Forelimb muscle (tissue), 1 donor: ENCODE measurements around the gene ECE1. TPM values are rescaled to one million over a fixed set of nuclear protein-coding genes. Genes with fewer than 3 reads are reported as not detected.
"Not testable (repeated sequence)": the region's sequence is repeated elsewhere in the genome, so short reads cannot be mapped to it uniquely, and the experiment has no call there.

ENCODE experiments used
- DNase-seq: peaks from one replicate; pipeline ENCODE4 v3.0.0-alpha.2; 2013; ENCODE audit warnings: low read depth
- polyA plus RNA-seq: library from polyadenylated mRNA; unstranded; fragments of 120-200 nt; gene quantifications from one replicate; pipeline ENCODE4 v1.2.1, GENCODE V29; 2013; ENCODE audit not compliant: insufficient read length

ECE1 gene
- polyA plus RNA-seq, 1 donor: 29.1 TPM

DNA sequence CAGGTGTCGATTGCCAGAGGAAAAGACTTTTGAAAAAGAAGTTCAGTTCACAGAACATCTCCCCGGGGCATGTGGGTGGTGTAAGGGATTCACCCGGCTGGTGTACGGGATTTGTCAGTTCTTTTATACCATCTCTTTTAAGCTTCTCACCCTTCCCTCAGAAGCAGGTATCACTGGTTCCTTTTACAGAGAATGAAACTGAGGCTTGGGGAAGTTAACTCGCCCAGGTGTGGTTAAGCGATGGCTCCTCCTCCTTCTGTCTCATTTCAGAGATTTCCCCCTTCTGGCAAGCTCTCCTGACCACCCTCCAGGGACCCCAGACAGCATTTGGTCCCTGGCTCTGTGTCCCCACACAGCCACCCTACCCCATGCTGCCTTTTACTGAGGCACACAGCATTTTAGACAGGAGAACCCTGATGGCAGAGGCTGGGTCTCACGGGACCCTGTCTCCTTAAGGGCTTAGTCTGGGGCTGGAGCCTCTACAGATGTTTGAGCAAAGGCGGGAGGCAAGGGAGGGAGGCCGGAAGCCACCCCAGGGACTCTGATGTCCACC is 2.8 kb upstream of the ECE1 start:
- no peak for DNase-seq

DNA sequence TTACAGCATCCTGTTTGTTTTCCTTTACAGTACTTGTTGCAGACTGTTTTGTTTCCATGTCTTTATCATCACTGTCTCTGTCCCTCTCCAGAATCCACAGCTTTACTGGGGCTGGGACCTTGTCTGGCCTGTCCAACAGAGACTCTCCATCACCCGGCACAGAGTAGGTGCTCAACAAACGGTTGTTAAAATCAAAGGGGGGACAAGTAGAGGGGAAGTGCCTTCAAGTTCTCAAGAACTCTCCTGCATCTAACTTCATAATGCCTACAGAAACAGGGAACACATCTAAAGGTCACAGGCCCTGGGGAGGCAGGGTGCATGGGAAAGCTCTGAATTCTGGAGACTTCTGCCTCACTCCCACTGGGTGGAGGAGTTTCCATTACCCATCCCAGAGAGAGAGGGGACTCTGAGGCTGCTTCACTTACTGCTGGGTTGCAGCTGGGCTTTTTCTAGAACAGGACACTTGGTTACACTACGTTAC is 2.3 kb upstream of the ECE1 start:
- no peak for DNase-seq

DNA sequence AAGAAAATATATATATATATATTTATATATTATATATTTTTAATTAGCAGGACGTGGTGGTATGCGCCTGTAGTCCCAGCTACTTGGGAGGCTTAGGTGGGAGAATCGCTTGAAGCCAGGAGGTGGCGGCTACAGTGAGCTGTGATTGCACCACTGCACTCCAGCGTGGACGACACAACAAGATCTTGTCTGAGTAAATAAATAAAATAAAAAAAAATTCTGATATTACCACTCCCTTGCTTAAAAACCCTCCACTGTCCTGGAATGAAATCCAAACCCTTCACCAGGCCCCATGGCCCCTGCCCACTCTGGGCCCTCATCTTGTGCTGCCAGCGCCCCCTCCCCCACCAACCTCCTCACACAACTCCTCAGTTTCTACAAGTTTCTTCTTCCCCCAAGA is 1.7 kb upstream of the ECE1 start:
- no peak for DNase-seq

DNA sequence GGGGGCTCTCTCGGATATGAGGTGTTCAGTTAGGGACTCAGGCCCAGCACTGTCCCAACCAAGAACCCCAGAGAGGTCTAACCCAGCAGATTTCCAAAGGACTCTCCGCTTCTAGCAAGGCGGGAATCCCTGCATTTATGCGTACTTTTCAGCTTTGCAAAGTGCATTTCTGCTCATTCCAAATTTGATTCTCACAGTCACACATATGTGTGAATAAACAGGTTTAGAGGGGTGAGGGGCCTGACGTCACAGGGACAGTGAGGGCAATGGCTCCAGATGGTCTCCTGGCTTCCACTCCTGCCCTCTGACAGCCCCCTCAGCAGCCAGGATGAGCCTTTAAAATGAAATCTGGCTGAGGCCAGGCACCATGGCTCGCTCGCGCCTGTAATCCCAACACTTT is 921 bp upstream of the ECE1 start:
- DNase-seq: no peak

DNA sequence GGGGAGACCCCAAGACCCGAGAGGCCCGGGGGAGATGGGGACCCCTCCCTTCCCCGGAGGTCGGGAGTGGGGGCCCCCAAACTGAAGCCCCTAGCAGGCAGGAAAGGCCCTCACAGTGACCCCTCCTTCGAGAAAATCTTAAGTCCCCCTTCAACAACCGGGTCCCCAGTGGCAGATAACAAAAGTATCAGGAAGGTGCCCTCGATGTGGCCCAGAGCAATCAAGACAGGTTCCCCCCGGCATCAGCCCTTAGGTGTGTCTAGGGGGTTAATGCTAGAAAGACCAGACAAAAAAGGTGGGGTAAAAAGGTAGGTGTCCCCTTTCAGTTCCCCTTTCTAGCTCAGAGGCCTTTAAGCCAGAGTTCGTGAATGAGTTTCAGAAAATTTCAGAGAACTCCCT is 282 bp upstream of the ECE1 start:
- no peak for DNase-seq

DNA sequence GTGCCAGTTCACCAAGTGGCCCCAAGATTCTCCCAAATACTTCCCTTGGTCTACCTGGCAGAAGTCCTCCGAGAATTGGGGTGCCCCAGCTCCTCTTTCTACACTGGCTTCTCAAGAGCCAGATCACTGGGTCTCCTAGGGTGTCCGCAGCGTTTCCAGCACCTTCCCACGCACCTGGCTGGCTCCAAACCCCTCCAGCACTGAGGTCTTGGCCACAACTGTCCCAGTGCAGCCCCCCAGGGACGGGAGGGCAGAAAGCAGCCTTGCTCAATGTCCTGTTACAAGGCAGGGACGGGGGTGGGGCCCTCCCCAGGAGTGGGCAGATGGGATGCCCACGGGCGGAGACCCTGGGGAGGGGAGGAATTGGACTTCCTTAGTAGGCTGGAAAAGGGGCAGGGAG is 1.1 kb downstream of the ECE1 start:
- no peak for DNase-seq

DNA sequence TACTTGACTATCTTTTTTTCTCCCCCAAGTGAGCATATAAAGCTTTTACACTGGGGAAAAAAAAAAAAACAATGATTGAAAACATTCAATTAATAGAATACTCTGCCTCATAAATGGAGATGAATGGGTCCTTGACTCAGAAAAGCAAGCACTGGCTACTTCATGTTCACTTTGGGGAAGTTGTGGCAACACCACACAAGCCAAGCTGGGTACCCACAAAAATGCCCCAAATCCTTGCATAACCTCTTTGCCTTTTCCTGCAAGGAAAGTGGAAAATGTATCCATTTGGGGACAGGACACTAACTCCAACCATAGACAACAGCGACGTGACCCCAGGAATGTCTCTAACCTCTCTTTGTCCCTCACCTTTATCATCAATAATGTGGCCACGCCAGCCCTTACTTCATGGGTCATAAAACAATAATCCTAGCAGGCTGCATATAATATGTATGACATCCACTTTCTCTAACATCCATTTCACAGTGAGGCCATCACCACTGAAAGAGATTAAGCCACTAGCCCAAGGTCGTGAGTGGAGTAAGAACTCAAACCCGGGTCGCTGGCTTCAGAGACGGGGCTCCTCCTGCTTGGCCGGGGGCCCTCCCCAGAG is 2.3 kb downstream of the ECE1 start:
- no peak for DNase-seq

DNA sequence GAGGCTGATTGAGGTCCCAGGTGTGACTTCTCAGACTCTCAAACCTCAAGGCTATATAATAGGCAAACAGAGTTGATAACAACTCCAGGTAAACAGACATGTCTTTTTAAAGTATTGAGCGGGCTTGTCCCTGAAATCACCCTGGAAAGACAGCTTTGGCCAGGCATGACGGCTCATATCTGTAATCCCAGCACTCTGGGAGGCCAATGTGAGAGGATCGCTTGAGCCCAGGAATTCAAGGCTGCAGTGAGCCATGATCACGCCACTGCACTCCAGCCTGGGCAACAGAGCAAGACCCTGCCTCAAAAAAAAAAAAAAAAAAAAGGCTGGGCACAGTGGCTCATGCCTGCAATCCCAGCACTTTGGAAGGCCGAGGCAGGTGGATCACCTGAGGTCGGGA is 4.9 kb downstream of the ECE1 start:
- DNase-seq: not testable (repeated sequence)

DNA sequence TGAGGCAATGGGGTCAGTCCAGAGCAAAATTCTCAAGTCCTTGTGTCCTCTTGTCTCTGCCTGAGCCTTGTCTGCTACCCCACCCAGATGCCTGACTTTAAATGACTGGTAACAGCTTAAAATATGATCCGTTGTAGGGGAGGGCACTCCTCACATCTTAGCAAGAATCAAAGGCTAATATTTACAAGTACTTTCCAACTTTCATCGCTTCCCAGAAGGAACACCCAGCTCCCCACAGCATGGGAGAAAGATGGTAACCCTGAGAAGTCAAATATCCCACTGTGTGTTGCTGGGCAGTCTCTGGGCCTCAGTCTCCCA is 5.2 kb downstream of the ECE1 start:
- no peak for DNase-seq

DNA sequence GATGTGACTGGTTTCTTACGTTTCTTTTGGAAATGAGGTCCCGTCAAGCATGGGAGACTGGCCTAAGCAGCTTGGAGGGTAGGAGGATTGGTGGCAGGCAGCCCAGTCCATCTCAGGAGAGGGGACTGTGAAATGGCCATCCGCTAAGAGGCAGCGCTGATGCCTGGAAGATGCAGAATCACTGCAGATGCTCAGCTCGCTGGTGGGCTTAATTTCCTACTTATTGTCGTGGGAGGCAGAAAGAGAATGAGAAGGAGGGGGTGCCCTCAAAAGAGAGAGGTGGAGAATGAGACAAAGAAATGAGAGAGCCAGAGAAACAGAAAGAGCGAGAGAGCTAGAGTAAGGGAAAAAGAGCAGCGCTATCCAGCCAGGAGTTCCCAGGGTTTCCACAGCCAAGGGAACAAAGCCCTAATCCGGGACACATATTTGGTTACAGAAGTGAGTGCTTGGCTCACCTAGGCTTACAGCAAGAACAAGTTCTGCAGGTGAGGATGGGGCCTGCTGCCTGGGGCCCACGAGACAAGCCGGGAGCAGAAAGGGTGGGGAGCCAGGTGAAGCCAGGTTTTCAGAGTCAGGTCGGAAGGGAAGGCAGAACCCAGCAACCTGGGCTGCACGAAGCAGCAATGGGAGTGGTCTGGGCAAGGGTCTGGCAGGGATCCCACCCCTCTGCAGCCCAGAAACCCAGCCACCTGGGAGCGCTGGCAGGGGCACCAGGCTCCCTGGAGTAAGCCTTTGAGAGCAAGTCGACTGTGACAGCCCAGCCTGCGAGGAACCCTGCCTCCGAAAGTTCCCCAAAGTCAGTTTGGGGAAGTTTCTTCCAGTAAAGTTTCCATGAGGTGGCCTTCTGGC is 5.8 kb downstream of the ECE1 start:
- no peak for DNase-seq

DNA sequence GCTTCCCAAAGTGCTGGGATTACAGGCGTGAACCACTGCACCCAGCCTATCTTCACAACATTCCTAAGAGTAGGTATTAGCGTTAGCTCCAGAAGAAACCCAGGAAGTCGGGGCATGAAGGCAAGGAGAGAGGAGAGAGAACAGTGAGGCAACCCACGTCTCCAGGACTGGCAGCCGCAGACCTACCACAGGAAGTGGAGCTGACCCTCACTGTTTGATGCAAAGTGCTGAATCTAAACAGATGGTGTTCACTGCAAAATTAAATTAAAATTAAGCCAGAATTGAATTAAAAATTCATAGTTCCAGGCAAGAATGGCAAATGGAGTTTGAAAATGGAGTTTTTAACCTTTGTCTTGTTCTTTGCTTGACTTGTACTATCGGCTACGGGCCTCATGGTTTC is 6.7 kb downstream of the ECE1 start:
- no peak for DNase-seq

DNA sequence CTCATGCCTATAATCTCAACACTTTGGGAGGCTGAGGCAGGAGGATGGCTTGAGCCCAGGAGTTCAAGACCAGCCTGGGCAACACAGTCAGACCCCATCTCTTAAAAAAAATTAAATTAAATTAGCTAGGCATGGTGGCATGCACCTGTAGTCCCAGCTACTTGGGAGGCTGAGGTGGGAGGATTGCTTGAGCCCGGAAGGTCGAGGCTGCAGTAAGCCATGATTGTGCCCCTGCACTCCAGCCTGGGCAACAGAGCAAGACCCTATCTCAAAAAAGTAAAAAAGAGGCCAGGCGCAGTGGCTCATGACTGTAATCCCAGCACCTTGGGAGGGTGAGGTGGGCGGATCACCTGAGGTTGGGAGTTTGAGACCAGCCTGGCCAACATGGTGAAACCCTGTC is 8.2 kb downstream of the ECE1 start:
- DNase-seq: not testable (repeated sequence)

DNA sequence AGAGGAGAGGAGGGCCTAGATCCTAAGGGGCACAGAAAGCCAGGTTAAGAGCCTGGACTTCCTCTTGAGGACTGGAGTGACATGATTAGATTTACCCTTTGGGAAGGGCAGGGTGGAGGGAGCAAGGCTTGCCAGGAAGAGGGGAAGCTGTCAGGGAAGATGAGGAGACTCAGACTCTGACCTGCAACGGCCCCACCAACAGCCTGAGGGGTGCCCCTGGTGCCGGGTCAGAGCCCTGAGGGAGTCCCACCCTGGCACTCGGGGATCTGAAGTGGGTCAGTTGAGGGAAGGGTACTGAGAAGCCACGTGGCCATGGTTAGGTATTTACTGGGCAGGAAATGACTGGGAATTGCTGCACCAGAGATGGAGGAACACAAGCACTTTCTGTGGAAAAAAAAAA is 9.8 kb downstream of the ECE1 start:
- no peak for DNase-seq

DNA sequence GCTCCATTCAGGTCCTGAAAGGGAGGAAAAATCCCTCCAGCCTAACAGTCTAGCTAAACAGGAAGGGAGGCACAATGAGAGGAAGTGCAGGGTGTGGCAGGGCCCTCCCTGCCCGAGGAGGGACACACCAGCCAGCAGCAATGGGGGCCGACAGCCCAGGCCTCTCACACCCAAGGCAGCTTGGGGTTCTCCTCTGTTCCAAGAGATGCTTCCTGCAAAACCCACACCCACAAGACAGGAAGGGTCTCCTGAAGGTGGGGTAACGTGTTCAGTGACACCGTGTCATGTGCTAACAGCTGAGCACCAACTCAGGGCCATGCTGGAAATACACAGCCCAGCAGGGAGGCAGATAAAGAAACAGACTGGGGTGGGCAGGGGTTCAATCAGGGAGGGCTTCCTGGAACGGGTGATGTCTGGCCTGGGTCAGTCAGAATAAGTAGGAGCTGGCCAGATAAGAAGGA is 10.2 kb downstream of the ECE1 start:
- DNase-seq: no peak

DNA sequence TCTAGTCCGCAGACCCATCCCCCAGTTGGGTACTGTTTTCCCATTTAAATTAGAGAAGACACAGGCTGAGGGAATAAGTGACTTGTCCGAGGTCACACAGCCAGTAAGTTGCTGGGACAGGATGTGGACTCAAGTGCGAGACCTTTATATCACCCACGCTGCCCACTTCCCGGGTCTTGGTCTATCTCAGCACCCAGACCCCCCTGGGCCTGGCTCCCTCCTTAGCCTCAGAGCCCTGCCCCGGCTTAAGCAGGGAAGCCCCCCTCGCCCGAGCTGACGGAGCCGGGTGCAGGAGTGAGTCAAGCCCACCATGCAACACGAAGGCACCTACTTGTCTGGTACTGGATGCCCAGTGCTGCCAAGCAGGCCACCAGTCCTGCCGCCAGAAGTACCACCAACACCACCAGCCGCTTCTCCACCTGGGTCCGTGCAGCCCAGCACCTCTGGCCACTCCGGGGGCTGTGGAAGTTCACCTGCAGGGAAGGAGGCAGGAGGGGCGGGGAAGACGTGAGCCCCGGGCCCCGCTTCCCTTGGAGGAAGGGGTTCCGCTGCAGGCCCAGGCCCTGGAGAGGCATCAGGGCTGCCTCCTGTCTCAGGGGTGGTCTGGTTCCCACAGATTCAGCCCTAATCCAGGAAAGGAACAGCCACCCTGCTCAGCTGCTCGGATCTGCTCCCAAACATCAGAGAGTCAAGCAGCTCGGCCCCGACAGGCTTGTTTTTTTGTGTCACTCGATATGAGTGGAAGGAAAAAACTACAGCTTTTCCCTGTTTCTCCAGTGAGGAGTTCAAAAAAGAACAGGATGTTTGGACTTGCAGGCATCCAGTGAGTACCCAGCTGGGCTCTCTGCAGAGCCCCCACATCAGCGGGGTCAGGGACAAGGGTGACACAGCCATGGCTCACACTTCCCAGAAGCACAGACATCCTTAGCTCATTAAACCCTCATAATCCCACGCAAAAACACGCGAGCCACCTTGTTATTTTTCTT is 11.1 kb downstream of the ECE1 start:
- DNase-seq: no peak

DNA sequence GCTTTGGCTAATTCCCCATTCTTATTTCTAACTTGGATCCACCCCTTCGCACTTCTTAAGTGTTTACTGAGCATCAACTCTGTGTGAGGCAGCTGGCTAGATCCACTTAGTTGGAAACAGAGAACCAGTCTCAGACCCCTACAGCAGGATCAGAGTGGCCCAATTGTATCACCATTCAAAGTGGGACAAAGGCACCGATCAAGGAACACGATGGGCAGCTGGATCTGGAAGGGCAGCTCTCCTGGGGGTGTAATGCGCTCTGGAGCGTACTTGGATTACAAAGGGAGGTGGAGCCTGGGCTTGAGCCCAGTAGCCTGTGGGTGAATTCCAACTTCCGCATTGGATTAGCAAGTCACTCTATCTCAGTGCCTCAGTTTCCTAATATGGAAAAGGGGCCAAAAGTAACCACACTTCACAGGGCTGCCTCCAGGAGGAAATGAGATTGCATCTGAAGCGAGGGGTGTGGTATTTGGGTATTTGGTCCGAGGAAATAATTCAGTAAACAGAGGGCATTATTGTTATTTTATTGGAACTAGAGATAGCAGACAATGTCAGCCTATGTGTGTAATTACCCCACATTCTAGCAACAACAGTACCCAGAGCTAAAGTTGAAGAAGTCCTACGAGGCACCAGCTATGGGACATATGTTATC is 11.9 kb downstream of the ECE1 start:
- DNase-seq: no peak

DNA sequence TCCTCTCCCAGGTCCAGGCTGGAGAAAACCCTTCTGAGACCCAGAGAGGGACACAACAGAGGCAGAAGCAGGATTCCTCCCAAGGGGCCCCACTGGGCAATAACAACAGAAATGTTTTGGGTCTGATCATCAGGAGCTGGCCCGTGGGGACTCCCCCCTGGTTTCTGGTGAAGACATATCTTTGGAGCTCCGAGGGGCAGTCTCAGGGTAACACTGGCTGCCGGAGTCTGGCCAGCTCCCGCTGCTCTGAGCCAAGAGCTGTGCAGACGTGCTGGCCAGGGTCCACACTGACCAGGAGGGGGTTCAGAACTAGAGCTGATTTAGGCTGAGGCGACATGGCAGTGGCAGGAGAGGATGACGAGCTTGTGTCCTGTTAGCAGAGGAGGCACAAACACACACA is 13.1 kb downstream of the ECE1 start:
- DNase-seq: no peak

DNA sequence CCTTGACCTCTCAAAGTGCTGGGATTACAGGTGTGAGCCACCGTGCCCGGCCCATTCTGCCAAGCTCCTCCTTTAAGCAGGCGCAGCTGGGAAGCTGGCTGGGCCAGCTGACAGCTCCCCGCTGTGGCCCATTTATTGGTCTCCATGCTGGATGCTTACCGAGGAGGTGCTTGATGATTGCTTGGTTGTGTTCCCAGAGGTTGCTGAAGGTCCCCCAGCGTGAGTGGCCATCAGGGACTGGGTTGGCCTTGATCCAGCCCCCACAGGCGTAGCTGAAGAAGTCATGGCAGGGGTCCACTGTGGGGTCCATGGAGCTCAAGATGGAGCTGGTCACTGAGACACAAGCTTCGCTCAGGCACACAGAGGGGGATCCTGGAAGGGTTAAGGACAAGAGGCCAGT is 17.7 kb downstream of the ECE1 start:
- no peak for DNase-seq

DNA sequence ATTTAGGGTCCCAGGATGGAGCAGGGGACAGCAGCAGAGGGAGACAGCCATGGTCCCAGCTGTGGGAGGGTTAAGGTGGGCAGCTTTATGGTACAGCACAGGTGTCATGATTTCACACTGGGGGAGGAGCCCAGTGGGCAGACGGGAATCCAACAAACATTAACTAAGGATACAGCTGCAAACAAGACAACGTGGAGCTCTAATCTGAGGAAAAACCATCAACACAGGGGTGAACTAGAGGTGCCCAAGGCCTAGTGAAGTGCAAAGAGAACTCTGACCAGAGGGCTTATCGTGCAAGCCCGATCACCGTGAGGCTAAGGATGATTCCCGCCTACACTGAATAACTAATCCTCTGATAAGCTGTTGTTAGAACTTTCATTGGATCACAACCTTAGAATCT is 18.7 kb downstream of the ECE1 start:
- DNase-seq: no peak

DNA sequence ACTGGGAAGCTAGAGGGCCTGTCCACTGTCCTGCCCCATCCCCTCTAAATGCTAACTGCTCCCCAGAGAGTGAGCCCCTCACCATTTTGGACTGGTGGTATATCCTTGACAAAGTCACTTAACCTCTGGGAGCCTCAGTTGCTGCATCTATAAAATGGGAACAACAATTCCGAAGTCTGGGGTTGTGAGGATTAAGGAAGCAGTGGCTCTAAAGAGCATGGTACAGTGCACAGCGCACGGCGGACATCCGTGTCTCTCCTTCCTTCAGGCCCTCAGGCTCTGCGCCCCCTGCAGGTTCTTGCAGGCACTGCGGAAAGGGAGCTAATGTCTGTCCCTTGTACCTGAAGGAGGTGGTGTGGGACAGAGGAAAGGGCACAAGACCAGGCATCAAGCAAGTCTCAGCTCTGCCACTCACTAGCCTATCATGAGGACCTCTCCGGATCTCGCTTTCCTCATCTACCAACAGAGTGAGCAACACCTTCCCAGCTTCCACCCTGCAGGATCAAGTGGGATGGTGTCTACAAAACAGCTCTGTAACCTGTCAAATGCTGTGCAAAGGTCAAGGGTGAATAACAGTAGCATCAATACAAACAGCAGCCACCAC is 20.1 kb downstream of the ECE1 start:
- DNase-seq: no peak

DNA sequence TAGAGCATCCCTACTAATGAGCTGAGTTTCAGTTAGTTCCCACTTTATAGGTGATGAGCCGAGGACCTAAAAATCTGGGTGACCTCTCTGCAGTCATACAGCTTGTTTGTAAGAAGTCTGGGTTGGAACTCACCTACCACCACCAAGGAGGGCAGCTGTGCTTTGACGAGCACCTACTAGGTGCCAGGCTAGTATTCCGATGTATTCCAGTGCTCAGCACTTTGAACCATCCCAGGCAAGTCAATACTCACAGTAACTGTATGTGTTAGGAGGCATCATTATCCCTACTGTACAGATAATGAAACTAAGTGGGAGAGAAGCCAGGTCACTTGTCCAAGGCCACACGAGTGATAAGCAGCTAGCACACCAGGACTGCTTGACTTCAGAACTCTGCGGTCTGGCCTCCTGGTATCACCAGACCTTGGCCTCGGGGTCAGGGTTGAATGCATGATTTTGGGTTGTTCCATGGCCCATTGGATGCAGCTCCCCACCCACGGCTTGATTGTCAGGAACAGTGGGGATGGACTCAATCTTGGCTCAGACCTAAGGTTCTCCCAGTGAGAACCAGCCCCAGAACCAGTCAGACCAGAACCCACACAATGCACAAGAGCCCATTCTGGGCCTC is 20.7 kb downstream of the ECE1 start:
- DNase-seq: no peak
